HG02571 (cell line): ENCODE results near the gene ZNF557.
"Not testable (repeated sequence)": the region's sequence is repeated elsewhere in the genome, so short reads cannot be mapped to it uniquely, and the experiment has no call there.

Source experiments
- ATAC-seq: cut with Tn5 transposase; IDR thresholded peaks from one replicate; pipeline ENCODE4 v1.9.1; 2021; ENCODE audit warnings: mild to moderate bottlenecking, moderate library complexity; ENCODE audit not compliant: unreplicated experiment

ZNF557 gene

GRCh38 chr19:7069042-7069903, at the start of gene ZNF557:
Gene ZNF557 (plus strand): TSS chr19:7069703. CDS start chr19:7075075, 5,372 bp downstream.
- peak; percentile 96 for ATAC-seq

GRCh38 chr19:7021331-7021730, 48.2 kb upstream of the ZNF557 start, which contains the start of gene MBD3L2B:
Gene MBD3L2B (minus strand): TSS chr19:7021431. CDS start chr19:7021397, 34 bp downstream.
- not testable (repeated sequence) for ATAC-seq

- not testable (repeated sequence) for ATAC-seq
Measured at GRCh38 chr19:7028790-7029189, 40.7 kb upstream of the ZNF557 start.

- ATAC-seq = not testable (repeated sequence)
Measured at GRCh38 chr19:7030278-7030677, 39.2 kb upstream of the ZNF557 start, which contains the start of gene MBD3L5. Gene MBD3L5 (plus strand): TSS chr19:7030578. CDS start chr19:7030612, 34 bp downstream.

- ATAC-seq = not testable (repeated sequence)
Measured at GRCh38 chr19:7040079-7040478, 29.4 kb upstream of the ZNF557 start, which contains the start of gene MBD3L4. Gene MBD3L4 (minus strand): TSS chr19:7040179. CDS start chr19:7040144, 35 bp downstream.

GRCh38 chr19:7041563-7041962, 27.9 kb upstream of the ZNF557 start:
- not testable (repeated sequence) for ATAC-seq

GRCh38 chr19:7049021-7049420, 20.5 kb upstream of the ZNF557 start, which contains the start of gene MBD3L2:
Gene MBD3L2 (plus strand): TSS chr19:7049321. CDS start chr19:7049374, 53 bp downstream.
- ATAC-seq = not testable (repeated sequence)

GRCh38 chr19:7051421-7051820, 18.1 kb upstream of the ZNF557 start:
- ATAC-seq = not testable (repeated sequence)

GRCh38 chr19:7052896-7053295, 16.6 kb upstream of the ZNF557 start:
- ATAC-seq = not testable (repeated sequence)

- ATAC-seq = not testable (repeated sequence)
Measured at GRCh38 chr19:7054635-7055368, 14.7 kb upstream of the ZNF557 start.

GRCh38 chr19:7055679-7056078, 13.8 kb upstream of the ZNF557 start:
- not testable (repeated sequence) for ATAC-seq

GRCh38 chr19:7056371-7056770, 13.1 kb upstream of the ZNF557 start:
- ATAC-seq = not testable (repeated sequence)

- ATAC-seq = not testable (repeated sequence)
Measured at GRCh38 chr19:7058576-7058975, 10.9 kb upstream of the ZNF557 start, which contains the start of gene MBD3L3. Gene MBD3L3 (minus strand): TSS chr19:7058676. CDS start chr19:7058605, 71 bp downstream.

GRCh38 chr19:7059977-7060376, 9.5 kb upstream of the ZNF557 start:
- not testable (repeated sequence) for ATAC-seq

GRCh38 chr19:7063339-7063738, 6.2 kb upstream of the ZNF557 start:
- no peak for ATAC-seq

- ATAC-seq = no peak
Measured at GRCh38 chr19:7063764-7064418, 5.6 kb upstream of the ZNF557 start.

- not testable (repeated sequence) for ATAC-seq
Measured at GRCh38 chr19:7067122-7067521, 2.4 kb upstream of the ZNF557 start.

GRCh38 chr19:7067716-7068115, 1.8 kb upstream of the ZNF557 start:
- no peak for ATAC-seq

- no peak for ATAC-seq
Measured at GRCh38 chr19:7068599-7068998, 904 bp upstream of the ZNF557 start.

- ATAC-seq = no peak
Measured at GRCh38 chr19:7069904-7070226, 362 bp downstream of the ZNF557 start.

- no peak for ATAC-seq
Measured at GRCh38 chr19:7072541-7072940, 3.0 kb downstream of the ZNF557 start.
